Measurements from ENCODE around the gene MDFIC.
A peak's percentile ranks its signal among the peaks of the same experiment; 100 is the strongest.
"Not testable (repeated sequence)": the region's sequence is repeated elsewhere in the genome, so short reads cannot be mapped to it uniquely, and the experiment has no call there.

MDFIC gene, protein sequence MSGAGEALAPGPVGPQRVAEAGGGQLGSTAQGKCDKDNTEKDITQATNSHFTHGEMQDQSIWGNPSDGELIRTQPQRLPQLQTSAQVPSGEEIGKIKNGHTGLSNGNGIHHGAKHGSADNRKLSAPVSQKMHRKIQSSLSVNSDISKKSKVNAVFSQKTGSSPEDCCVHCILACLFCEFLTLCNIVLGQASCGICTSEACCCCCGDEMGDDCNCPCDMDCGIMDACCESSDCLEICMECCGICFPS

DNA sequence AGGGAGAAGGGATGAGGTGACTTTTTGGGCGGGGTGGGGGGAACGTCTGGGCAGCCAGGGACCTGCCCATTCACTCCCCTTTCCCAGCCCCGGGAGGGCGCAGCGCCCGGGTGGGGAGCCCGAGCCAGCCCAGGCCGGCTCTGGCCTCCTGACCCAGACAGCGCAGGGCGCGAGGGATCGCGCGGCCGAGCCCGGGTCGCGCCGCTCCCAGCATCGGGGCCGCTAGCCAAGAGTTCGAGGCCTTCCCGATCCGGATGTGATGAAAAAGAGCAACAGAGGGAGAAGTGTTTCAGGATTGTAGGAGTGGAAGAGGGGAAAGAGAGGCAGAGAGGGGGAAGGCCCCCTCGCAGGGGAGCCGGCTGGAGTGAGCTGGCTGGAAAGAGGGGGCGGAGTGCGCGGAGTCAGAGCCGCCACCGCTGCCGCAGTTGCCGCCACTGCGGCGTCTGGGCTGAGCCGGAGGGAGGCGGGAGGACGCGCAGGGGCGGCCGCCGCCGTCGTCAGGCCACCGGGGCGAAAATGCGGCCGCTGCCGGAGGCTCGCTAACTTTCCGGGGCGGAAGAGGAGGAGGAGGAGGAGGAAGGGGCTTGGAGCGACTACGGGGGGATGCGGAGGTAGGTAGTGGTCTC lies at the start of gene MDFIC:
MDFIC (plus strand) TSS at position 69 of the 626 bp plus-strand sequence. CDS start 940 bp downstream, outside the sequence.
- no peak for DNase-seq

DNA sequence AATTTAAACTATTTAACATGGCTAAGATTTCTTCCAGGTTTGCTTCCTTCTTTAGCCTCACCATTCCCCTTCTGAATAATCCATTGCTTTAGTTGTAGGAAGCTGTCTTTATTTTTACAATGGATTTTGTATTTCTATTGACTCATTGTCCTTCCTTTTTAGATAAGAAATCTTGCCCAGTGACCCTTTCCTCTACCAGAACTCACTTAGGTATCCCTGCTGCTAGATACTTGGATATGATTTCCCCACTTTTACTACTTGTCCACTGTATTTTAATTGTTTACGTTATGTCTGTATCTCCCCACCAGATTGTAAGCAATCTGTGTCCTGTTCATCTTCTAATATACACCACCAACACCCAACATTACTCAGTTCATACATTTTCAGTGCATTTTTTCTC lies 47.7 kb upstream of the MDFIC start:
- DNase-seq: no peak

DNA sequence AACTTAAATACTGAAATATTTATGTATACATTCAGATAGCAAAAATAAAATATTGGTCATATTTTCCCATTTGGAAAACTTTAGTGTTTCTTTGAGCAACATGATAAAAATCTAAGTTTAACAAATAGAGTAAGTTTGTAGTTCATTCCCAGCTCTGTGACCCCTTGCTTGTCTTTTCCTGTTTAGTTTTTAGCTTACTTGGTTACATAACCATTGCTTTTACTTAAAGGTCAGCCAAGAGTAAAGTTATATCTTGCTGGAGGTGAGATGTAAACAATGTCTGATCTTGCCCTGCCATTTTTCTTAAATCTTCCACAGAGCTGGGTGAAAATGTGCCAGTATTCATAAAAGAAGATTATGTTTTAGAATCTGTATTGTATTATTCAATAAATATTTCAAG lies 46.7 kb upstream of the MDFIC start:
- no peak for DNase-seq

DNA sequence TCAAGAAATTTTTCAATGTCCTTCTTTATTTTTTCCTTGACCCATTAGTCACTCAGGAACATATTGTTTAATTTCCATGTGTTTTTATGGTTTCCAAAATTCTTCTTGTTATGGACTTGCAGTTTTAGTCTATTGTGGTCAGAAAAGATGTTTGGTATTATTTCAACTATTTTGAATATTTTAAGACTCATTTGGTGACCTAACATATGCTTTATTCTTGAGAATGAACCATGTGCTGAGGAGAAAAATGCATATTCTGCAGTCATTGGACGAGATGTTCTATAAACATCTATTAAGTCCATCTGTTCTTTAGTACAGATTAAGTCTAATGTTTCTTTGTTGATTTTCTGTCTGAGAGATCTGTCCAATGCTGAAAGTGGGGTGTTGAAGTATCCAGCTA lies 42.3 kb upstream of the MDFIC start:
- DNase-seq: no peak

DNA sequence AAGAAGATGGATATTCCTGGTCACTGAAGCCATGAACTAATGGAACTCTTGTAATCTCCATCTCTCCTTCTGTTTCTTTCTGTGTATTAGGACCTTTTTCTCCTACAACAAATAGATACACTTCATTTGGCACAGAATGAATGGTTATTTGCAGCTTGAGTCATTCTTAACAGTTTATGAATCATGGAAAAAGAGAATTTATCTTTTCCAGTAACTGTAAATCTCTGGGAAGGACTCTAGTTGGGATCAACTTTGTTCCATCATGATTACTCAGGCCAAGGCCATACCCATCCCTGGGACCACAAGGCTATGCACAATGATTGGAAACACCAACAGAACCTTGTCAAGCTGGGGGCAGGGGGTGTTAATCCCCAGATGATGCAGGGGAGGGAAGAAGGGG lies 36.1 kb upstream of the MDFIC start:
- DNase-seq: no peak

DNA sequence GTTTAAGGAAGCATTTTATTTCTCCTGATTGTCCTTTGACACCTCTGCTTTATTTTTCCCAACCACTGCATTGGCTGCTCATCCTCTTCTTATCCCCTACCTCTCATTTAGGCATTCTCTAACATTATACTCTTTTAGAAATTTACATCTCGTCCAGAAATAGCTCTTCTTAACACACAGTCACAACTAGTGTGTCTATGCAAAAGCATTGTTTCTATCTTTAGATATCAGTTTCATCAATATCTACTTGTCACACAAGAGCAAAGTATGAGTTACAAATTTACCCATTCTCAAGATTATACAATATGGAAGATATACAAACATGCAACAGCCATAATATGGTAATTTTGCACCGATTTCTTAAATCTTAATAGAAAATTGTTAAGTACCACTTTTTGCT lies 35.7 kb upstream of the MDFIC start:
- DNase-seq: no peak

DNA sequence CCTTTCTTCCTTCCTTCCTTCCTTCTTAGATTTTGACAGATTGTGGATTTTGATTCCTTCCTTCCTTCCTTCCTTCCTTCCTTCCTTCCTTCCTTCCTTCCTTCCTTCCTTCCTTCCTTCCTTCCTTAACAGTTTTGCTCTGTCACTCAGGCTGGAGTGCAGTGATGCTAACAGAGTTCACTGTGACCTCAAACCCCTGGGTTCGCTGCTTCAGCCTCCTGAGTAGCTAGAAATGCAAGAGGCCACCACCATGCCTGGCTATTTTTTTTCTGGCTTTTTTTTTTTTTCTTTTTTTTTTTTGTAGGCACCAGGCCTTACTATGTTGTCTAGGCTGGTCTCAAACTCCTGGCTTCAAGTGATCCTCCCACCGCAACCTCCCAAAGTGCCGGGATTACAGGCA lies 32.8 kb upstream of the MDFIC start:
- not testable (repeated sequence) for DNase-seq

DNA sequence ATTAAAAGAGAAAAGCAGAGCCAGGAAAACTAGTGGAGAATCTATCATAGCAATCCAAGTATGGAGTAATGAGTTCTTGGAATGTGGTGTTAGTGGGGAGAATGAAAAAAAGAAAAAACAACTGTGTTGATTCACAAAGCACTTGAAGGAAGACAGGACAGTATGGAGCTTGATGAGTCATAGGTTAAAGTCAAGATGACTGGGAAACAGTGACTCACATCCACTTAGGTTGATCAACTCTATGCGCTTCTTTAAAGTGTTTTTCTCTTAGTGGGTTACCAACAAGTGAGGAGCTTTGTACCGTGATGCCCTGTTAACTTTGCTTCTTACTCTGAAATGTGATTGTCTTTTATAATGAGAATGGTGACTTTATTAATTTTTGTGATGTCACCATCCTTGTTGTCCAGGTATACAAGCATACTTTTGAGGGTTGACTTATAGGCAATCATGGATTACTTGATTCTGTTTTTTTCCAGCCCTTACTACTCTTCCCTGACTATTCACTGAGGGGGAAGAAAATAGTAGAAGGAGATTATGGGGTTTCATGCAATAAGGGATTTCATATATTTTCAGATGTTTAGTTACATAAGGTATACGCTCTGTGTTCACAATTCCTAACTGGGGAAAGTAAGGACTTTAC lies 32.1 kb upstream of the MDFIC start:
- DNase-seq: no peak

DNA sequence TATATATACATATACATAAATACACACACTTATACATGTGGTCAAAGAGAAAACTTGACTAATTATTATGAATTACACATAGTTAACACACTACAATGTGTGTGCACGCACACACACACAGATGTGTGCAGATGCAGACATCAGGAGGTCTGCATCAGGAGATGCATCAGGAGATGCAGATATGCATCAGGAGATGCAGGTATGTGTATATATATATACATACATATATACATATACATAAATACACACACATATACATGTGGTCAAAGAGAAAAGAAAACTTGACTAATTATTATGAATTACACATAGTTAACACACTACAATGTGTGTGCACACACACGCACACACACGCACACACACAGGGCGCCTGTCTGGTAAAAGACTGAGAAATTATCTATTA lies 31.3 kb upstream of the MDFIC start:
- DNase-seq: no peak

DNA sequence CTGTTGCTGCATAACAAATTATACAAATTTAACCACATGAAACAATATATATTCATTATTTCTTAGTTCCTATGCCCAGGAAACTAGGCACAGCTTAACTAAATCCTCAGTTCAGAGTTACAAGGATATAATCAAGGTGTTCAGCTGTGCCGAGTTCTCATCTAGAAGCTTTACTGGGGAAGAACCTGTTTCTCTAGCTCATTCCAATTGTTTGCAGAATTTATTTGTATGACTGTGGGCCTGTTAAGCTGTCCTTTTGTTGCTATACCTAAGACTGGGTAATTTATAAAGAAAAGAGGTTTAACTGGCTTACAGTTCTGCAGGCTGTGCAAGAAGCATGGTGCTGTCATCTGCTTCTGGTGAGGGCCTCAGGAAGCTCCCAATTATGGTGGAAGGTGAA lies 21.8 kb upstream of the MDFIC start:
- DNase-seq: no peak

DNA sequence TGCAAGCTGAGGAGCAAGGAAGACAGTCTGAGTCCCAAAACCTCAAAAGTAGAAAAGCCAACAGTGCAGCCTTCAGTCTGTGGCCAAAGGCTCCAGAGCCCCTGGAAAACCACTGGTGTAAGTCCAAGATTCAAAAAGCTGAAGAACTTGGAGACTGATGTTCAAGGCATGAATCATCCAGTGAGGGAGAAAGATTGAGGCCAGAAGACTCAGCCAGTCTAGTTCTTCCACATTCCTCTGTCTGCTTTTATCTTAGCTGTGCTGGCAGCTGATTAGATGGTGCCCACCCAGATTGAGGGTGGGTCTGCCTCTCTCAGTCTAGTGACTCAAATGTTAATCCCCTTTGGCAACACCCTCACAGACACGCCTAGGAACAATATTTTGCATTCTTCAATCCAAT lies 20.1 kb upstream of the MDFIC start:
- no peak for DNase-seq

DNA sequence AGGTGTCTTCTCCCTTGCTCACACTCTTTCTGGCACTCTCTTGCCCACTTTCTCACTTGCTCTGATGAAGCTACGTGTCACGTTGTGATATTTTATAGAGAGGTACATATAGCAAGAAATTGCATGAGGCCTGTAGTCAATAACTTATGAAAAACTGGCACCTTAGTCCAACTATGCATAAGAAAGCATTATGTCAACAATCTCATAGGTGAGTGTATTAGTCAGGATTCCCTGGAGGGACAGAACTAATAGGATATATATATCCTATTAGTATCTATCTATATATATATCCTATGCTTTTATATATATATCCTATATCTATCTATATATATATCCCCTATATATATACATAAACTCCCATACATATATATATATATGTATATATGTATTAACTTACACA lies 18.8 kb upstream of the MDFIC start:
- DNase-seq: no peak

DNA sequence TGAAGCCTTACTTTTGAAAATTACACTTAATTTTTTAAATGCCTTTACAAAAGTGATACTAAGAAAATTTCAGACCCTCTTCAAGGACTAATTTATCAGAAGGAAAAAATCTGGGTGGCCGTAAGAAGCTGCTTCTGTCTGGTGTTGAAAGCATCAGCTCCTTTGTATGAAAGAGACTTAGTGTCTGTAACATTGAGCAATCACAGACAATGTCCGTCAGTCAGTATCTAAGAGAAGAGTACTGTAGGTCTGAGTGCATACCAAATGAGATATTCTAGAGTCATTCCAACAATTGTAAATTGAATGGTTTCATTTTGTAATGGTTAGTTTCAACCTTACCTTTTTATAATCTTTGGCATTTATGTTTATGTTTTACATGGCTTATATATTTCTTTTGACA lies 11.1 kb upstream of the MDFIC start:
- DNase-seq: no peak

DNA sequence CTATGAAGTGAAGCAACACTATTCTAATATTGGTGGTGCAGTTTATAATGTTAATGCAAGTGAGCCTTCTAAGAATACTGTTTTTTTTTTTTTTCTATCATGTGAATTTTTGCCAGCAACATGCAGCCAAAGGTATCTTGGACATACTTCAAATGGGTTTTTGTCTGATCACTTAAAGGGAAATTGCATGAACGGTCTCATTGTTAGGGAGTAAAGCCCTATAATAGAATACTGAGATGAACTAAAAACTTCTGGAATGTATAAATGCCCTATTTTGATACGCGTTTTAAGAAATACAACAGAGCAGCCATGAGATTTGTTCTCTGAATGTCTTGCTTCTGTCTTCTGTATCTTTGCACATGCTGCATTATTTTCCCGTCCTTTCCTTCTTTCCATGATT lies 10.5 kb upstream of the MDFIC start:
- DNase-seq: no peak

DNA sequence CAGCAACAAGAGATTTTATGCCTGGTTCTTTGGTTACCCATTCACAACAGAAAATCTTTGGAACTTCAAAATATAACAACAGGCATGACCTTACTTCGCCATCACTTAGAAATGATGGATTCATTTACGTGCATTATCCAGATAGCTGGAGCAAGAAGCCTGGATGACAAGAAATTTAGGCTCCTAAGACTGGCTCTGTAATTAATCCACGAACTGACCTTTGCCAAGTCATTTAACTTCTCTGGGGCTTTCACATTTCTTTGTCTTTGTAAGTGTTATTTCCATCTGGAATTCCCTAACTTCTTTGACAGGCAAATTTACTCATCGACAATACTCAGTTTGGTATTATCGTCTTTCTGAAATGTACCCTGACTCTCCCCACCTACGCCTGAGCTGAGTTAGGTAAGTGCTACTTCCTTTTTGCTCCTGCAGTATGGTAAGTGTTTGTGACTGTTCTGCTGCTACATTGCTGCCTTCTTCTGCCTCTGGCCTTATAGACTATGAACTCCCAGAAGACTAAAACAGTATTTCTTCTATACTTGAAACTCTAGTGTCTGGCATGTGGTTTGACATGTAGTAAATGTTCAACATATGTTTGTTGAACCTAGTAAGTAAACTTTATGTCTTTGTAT lies 5.5 kb upstream of the MDFIC start:
- DNase-seq: no peak

DNA sequence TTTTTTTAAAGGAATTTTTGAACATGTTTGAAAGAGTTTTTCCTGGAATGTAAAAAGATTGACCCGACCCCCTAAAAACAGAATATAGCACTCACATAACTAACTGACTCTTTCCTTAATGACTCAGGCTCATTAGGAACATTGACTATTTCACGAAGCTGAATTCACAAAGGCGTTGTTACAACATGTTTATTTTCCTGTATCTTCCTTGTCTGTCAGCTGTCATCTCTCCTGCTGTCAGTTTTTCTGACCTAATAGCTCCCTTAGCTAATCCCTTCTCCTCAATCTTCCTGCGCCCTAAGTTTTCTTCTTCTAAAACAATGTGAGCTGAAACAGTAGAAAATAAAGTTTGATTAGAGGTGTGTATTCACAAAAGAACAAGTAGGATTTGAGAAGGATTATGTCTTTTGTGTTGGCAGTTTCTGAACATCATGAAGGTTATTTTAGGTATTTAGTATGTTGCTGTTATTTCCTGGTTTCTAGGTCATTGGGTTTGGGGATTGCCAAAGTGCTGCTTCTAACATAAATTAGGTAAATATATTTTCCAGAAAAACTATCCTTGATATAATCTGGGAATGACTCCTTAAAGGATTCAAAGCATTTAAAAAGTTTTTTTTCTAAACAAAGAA lies 4.6 kb upstream of the MDFIC start:
- DNase-seq: no peak

DNA sequence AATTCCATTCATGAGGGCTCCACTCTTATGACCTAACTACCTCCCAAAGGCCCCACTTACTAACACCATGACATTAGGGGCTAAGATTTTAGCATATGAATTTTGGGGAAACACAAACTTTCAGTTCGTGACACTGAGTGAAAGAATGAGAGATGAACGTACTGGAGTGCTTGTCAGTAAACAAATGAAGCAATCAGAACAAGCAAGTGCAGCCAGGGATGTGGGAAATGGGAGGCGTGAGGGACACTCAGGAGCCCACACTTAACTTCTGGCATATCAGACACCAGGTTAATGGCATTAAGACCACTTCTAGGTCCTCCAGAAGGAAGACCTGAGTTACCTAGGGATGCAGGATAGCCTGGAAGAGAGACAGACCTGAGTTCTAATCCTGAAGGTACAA lies 2.3 kb upstream of the MDFIC start:
- no peak for DNase-seq

DNA sequence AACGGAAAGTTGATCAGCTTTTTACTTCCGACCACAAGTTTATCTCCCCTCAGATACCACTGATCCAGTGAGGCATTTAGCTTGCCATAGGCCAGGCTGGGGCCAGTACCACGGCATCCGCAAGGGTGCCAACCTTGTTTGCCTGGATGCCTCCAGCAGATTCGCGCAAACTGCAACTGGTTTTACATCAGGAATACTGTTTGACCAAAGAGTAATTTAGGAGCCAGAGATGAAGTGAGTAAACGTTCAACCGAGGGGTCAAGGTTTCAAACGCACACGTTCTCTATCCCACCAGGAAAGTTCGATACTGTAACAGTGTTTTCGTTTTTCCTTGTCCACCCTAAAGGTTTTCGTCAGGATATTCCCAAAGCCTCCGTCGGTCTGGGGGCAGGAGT lies 266 bp upstream of the MDFIC start:
- no peak for DNase-seq

DNA sequence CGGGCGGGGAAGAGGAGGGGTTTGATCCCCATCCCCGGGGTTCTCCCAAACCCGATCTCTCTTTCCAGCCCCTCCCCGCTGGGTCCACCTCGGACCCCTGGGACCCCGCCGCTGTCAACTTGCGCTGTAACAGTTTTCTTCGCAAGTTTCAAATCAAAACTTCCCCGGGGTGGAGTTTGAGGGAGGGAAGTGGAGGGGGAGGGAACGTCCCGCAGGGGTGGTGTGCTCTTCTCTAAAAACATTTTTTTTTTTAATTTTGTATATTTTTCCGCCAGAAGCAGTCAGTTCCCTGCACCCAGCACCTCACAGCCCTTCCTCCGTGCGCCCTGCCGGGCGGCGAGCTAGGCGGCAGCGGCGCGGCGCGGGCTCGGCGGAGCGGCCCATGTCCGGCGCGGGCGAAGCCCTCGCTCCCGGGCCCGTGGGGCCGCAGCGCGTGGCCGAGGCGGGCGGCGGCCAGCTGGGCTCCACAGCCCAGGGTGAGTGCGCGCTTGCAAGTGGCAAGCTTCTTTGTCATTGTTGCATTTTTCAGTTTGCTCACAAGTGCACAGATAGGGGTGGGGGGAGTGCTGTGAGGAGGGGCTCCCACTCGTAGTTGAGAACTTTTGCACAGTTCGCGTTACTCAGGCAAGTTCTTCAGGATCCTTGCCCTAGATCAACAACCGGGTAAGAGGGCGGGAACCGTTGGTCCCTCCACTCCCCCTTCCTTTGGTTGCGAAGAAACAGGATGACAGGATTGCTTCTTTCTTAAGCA lies 933 bp downstream of the MDFIC start:
- peak; percentile 58 for DNase-seq

DNA sequence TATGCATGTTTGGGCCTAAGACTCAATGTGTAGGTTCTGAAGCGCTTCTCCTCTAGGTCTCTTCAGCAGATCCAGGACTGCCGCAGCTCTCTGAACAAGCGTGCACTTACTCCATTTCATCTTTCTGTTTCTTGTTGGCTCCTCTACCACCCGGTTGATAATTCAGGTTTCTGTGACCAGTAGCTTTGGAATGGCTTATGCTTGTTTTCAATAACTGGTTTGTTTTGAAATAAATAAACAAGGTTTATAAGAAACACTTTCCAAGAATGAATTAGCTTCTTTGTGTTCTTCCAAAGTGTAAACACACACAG lies 1.5 kb downstream of the MDFIC start:
- DNase-seq: peak; percentile 58

DNA sequence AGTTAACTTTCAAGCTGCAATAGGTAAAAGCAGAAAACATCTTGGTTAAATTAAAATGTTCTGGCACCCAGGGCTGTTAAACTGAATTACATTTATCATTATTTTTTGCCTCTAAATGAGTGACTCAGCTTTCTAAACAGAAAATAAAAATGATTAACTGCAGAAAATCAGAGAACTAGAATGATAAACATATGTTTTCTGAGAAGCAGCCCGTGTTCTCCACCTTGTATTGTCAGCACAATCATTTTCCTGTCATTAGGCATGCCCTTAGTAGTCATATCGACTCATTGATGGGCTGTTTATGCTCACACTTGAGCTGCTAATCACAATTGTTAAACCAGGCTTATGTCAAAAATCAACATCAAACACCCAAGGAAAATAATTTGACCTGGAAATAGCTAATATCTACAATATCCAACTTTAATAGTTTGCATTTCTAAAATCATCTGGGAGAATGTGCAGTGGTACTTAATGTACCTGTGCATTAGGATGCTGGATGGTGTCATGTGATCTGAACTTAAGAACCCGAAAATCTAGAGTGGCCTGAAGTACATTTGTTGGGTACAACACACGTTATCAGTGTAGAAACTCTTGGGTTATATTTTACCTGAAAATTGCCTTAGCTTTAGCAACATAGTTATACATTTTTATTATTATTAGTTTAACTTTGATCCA lies 2.3 kb downstream of the MDFIC start:
- DNase-seq: no peak

DNA sequence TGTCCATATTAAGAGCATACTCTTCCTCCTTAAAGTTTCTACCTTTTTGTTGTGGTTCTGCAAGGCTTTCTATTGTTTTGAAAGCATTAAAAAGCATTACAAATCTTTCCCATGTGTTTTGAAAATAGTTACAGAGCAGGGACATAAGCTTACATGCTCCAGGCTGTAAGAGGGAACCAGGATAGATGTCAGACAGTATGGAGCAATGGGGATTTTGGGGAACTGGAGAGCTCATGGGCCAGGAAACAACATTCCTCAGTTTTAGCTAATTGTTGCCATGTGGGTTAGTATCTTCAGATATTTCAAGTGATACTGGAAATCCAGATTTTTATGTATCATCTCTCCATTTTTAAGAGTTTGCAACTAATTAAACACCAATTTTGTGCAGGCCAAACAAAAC lies 3.5 kb downstream of the MDFIC start:
- DNase-seq: no peak

DNA sequence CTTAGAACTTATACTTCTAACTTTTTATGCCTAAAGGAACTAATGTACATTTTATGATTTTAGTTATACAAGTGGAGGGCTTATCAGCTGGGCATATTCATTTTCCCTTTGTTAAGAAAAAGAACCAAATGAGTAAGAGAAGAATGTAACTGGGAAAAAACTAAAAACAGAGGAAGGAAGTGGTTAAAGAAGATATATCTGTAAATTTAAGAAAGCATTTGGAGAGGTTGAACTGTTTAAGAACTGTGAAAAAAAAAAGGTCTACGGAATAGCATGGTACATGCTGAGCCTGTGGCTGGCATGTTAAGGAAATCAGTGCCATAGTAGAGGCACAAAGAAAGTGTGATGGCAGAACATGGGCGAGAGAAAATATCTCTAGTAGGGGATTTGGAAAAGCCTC lies 6.2 kb downstream of the MDFIC start:
- no peak for DNase-seq
